ENCODE data around the gene MTURN.

Gene MTURN

DNA sequence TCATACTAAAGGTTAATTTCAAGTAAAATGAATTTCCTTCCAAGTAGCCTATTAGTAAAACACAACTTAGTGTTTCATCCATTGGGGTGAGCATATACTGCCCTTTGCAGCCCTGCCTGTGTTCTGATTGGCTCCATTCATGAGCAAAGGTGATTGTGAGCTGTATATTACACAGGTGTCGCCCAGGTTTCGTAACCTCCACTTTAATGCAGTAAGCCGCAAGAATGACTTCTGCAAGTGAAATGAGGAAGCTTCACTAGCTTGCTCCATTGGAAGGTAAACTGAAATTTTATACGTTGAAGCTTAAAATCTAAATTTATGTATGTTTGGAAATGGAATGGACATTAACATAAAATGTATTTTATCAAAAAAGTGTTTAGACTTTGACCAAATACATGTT, 24.4 kb downstream of the MTURN start:
- FAIRE-seq, result no peak

GRCh38 chr7:30159698-30160143, 24.9 kb downstream of the MTURN start:
- FAIRE-seq, result no peak

More for the DNA sequence above, 24.4 kb downstream of the MTURN start:
- no peak for DNase-seq (ENCODE audit: insufficient read length, low spot score)

DNA sequence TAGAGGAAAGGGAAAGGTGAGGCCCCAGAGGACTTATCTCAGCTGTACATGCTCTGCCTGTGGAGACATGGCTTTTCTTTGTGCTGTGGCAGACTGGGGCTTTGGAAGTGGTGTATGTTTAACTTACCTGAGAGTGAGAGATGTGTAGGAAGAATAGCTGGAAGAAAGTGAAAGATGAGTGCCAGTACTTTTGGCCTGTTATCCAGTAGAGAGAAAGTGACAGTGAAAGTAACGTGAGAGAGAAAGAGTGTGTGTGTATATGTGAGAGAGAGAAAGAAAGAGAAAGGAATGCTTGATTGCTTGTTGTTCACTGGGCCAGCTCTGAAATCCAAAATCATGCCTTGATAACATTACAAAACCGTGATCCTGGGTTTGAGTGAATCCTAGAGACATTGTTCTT, 25.5 kb downstream of the MTURN start:
- no peak for FAIRE-seq
- no peak for DNase-seq (ENCODE audit: insufficient read length, low spot score)

More at GRCh38 chr7:30159698-30160143, 24.9 kb downstream of the MTURN start:
- no peak for DNase-seq (ENCODE audit: insufficient read length, low spot score)

- FAIRE-seq (no peak), DNase-seq (ENCODE audit: insufficient read length, low spot score) (no peak)
These were observed 27.3 kb downstream of the MTURN start for GRCh38 chr7:30162133-30162532.

GRCh38 chr7:30162622-30163124, 27.9 kb downstream of the MTURN start:
- no peak for FAIRE-seq
- peak; percentile 59 for DNase-seq (ENCODE audit: insufficient read length, low spot score)

GRCh38 chr7:30163231-30163894, 28.6 kb downstream of the MTURN start:
- no peak for FAIRE-seq
- DNase-seq (ENCODE audit: insufficient read length, low spot score), result no peak

GRCh38 chr7:30164567-30164966, 29.8 kb downstream of the MTURN start:
- DNase-seq (ENCODE audit: insufficient read length, low spot score) (peak; percentile 59), FAIRE-seq (no peak)

GRCh38 chr7:30165590-30165989, 30.8 kb downstream of the MTURN start:
- no peak for FAIRE-seq

DNA sequence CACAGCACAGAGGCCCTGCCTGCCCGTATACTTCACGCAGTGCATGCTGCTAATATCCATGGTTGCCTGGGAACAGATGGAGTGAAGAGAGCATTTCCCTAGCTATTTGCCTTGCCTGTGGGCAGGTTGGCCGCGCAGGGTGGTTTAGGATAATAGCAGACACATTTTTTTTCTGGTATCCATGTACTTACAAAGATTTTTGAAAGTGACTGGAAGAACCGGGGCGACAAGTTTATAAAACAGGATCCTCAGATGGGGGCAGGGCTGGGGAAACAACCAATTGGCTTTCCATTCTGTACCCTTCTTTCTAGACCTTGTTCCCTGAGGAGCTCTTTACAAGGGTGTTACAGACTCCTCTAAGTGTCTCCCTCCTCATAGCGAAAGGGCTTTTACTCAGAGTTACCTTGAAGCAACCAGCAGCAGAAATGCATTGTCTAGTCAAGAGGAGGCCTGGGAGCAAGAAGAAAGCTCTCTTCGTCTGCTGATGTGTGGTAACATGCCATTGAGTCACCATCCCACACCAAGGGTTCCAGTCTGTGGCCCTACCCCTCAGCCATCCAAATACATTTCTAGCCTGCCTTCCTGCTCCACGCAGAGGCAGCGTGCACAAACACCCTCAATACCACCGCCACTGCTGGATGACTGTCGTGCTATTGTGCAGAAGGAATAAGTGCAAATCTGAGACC, 31.5 kb downstream of the MTURN start:
- DNase-seq (ENCODE audit: insufficient read length, low spot score) (no peak), FAIRE-seq (no peak)

More at GRCh38 chr7:30165590-30165989, 30.8 kb downstream of the MTURN start:
- no peak for DNase-seq (ENCODE audit: insufficient read length, low spot score)

DNA sequence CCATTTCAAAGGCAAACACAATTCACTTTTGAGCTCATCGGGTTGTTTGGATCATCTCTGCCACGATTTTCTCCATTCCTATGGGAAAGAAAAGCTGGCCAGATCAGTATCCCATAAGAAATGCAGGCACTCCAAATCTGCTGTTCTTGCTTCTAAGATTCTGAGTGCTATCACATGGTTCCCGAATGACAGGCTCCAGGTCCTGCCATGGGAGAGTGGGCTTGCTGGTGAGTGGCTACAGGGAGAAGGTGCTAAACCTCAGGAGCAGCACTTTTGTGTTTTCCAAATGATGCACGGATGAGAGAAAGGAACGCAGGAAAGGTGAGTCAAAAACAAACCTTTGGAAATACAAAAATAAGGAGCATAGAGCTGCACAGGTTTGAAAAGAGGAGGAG, 32.1 kb downstream of the MTURN start:
- no peak for FAIRE-seq
- DNase-seq (ENCODE audit: insufficient read length, low spot score), result no peak

GRCh38 chr7:30167901-30168300, 33.1 kb downstream of the MTURN start:
- DNase-seq (ENCODE audit: insufficient read length, low spot score) (no peak), FAIRE-seq (no peak)

DNA sequence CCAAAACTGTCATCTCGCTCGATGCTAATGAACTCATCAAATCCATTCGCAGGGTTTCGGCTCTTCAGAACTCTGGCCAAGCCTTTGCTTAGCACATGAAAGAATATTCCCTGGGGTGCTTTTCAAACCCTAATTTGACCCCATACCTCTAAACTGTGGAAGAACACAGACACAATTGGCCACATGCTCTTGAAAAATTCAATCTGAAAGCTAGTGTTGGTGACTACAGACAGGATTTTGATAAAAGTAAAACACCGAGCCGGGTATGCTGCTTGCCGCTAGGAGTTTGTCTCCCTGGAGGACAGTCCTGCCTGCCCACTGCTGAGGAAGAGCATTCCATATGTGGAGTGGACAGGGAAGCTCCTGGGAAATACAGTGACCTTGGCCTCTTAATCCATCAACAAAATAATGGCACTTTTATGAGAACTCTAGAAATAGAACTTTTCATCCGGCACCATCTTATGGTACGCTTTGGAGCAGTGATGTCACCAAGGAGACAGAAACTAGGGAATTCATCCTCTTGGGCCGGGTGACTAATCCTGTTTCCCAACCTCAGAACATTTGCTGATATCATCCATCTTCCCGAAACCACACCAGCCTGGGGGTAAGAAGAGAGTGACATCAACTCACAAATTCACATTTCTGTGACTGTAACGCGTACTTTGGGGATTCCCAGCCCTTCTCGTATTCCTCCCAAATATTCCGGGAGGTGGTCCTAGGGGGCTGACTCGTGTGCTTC, 34.2 kb downstream of the MTURN start:
- FAIRE-seq (peak; percentile 55), DNase-seq (ENCODE audit: insufficient read length, low spot score) (peak; percentile 80)

- FAIRE-seq (no peak), DNase-seq (ENCODE audit: insufficient read length, low spot score) (no peak)
These were observed 34.8 kb downstream of the MTURN start for GRCh38 chr7:30169579-30169978.

GRCh38 chr7:30170476-30171205, 35.9 kb downstream of the MTURN start:
- no peak for FAIRE-seq
- no peak for DNase-seq (ENCODE audit: insufficient read length, low spot score)

GRCh38 chr7:30171766-30172447, 37.1 kb downstream of the MTURN start:
- DNase-seq (ENCODE audit: insufficient read length, low spot score) (peak; percentile 36), FAIRE-seq (no peak)

- FAIRE-seq, result no peak
These were observed 37.7 kb downstream of the MTURN start for GRCh38 chr7:30172451-30172850.

DNA sequence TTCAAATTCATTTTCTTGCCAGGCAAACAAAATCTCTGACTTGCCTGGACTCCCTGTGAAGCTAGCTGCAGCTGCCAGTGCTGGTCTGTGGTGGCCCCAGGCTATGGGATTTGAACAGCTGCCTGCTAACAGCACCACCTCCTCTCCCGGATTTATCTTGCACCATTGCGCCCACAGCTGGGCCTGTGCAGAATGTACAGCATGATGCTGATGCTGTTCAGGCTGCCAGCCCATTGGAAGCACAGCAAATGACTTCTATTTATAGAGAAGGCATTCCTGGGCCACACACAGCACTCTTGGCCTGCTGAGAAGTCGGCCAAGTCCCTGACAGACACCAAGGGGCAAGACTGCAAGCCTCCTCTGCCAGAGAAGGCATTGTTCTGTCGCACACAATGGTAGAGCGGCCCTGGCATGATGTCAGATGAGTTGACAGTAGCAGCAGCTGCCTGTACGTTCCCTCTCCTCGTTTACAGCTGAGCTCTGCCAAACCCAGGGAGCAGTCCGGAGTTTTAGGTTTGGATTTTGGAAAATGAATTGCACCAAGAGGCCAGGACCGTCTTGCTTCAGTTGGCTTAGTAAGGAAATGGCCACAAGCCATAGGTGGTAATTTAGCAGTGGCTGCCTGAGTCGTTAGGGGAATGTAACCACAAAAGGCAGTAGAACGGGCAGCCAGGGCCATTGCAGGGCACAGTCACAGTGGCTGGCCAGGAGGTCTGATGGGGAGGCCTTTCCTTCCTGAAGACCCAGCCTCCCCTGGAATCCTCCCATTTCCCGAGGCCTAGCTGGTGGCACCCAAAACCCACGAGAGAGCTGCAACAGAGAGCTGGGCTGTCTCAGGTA, 38.5 kb downstream of the MTURN start:
- DNase-seq (ENCODE audit: insufficient read length, low spot score), result peak; percentile 73

More at GRCh38 chr7:30172451-30172850, 37.7 kb downstream of the MTURN start:
- no peak for DNase-seq (ENCODE audit: insufficient read length, low spot score)

DNA sequence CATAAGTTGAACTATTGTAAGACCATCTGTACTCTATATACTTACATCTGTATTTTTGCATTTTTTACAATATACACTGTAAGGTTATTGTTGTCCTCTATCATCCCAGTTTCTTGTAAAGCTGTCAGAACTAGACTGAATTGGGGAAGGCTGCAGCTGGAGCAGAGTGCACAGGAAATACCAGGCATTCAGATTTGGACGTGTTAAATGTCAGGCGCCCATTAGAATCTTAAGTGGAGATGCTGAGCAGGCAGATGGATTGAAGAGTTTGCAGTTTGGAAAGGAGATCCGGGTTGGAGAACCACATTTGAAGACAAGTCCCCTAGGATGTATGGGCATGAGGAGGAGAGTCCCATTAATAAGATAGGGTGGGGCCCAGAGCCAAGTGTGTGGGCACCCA, 40.4 kb downstream of the MTURN start:
- FAIRE-seq, result no peak
- DNase-seq (ENCODE audit: insufficient read length, low spot score), result no peak

More for the DNA sequence above, 38.5 kb downstream of the MTURN start:
- peak; percentile 76 for FAIRE-seq

DNA sequence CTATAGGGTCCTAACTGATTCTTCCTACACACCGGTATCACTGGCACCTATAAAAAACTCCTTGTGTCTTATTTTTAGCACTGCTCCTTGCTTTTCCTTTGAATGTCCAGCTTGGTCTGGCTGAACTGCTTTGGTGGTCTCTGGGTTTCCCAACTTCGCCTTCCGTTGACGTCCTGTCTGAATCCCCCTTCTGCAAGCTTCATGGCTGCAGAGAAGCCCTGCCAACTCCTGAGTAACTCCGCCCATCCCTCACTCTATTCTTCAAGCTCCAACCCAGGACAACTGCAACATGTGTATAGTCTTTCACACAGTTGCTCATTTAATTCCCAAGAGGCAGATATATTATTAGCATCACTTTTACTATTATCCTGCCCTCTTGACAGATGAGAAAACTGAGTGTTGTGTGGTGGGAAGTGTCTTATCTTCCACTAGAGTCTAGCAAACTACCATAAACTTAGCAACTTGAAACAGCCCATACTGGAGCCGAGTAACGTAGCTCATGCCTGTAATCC, 40.9 kb downstream of the MTURN start:
- DNase-seq (ENCODE audit: insufficient read length, low spot score) (no peak), FAIRE-seq (no peak)
